GM10248 (cell line): ENCODE data around the gene PHAX.
A peak's percentile ranks its signal among the peaks of the same experiment; 100 is the strongest.
"Not testable (repeated sequence)": the region's sequence is repeated elsewhere in the genome, so short reads cannot be mapped to it uniquely, and the experiment has no call there.

Source experiments
- CTCF ChIA-PET: fragments of 300-600 bp; sonication (Branson Sonifier 250); formaldehyde crosslinking; extraction: SDS; loops from one replicate; lab custom pipeline; 2021; ENCODE audit warnings: antibody characterized with exemption; lab: Yijun Ruan, JAX
- POLR2A ChIA-PET: fragments of 350-650 bp; sonication (Branson Sonifier 250); formaldehyde crosslinking; extraction: SDS; loops from one replicate; lab custom pipeline; 2020; ENCODE audit warnings: antibody characterized with exemption; lab: Yijun Ruan, JAX
- DNase-seq: peaks from one replicate; pipeline ENCODE4 v3.0.0; 2012; ENCODE audit errors: extremely low spot score
- CTCF ChIP-seq: IDR thresholded peaks from 2 replicates; pipeline ENCODE4 v1.5.1; 2012; ENCODE audit warnings: mild to moderate bottlenecking, low read depth; ENCODE audit errors: extremely low read depth, missing control alignments, control extremely low read depth

PHAX gene

DNA sequence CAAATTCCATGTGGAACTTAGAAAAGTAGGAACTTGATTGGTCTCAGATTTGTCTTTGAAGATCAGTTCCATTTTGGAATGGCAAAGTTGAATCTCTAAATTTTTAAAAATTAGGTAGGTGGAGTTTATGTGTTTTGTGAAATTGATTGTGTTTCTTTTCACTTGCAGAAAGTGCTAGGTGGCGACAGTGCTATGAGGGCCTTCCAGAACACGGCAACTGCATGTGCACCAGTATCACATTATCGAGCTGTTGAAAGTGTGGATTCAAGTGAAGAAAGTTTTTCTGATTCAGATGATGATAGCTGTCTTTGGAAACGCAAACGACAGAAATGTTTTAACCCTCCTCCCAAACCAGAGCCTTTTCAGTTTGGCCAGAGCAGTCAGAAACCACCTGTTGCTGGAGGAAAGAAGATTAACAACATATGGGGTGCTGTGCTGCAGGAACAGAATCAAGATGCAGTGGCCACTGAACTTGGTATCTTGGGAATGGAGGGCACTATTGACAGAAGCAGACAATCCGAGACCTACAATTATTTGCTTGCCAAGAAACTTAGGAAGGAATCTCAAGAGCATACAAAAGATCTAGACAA lies 2.8 kb downstream of the PHAX start:
- POLR2A ChIA-PET: no interaction called here

DNA sequence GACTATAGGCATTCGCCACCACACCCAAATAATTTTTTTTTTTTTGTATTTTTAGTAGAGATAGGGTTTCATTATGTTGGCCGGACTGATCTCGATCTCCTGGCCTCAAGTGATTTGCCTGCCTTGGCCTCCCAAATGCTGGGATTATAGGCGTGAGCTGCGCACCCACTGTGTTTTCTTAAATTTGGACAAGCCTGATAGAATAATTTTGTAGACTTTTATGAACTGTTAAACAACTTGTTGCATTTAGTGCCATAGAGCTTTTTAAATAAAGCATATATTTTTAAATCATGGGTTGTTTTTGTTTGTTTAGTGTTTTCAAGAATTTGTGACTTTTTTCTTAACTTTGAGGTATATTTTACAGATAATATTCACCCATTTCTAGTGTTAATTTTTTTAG lies 4.8 kb downstream of the PHAX start:
- CTCF ChIA-PET: interaction anchor here (1.2 to 1.4 kb wide), 2 partner anchors 11 to 266 kb away, joined by 3 to 4 read pairs; partner anchors contain the start of gene ALDH7A1
- no peak for DNase-seq
- no peak for TF ChIP-seq CTCF
- POLR2A ChIA-PET: interaction anchor here (0.6 kb wide), 1 partner anchor 173 kb away, joined by 4 read pairs; no protein-coding TSS in a partner anchor

More for the DNA sequence above, 2.8 kb downstream of the PHAX start:
- CTCF ChIA-PET: interaction anchor here (1.4 to 1.9 kb wide), 3 partner anchors 11 to 64 kb away, joined by 3 to 6 read pairs (median 3); no protein-coding TSS in a partner anchor
- DNase-seq: no peak
- TF ChIP-seq CTCF: no peak

- POLR2A ChIA-PET: interaction anchor here (0.7 kb wide), 1 partner anchor 187 kb away, joined by 4 read pairs; no protein-coding TSS in a partner anchor
- TF ChIP-seq CTCF: no peak
These were observed 9.4 kb downstream of the PHAX start for GRCh38 chr5:126610160-126610559.

DNA sequence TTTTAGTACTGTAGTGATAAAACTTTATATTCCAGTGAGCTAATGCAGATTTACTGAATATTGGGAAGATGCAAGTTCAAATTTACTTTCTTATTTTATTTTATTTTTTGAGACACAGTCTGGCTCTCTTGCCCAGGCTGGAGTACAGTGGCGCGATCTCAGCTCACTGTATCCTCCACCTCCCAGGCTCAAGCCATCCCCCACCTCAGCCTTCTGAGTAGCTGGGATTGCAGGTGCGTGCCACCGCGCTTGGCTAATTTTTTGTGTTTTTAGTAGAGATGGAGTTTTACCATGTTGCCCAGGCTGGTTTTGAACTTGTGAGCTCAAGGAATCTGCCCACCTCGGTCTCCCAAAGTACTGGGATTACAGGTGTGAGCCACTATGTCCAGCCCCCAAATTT lies 9.9 kb downstream of the PHAX start:
- no peak for DNase-seq
- POLR2A ChIA-PET: interaction anchor here (0.7 kb wide), 1 partner anchor 188 kb away, joined by 4 read pairs; no protein-coding TSS in a partner anchor
- no peak for TF ChIP-seq CTCF
- CTCF ChIA-PET: interaction anchor here (1.2 to 4.1 kb wide), 3 partner anchors 9 to 419 kb away, joined by 3 to 26 read pairs (median 3); partner anchors contain the start of genes ALDH7A1 and PHAX

More at GRCh38 chr5:126610160-126610559, 9.4 kb downstream of the PHAX start:
- CTCF ChIA-PET: interaction anchor here (1.2 to 4.1 kb wide), 3 partner anchors 9 to 419 kb away, joined by 3 to 26 read pairs (median 3); partner anchors contain the start of genes ALDH7A1 and PHAX
- DNase-seq: no peak

GRCh38 chr5:126613941-126614592 lies 13.3 kb downstream of the PHAX start:
- no peak for DNase-seq
- ChIA-PET CTCF (interaction anchor here (1.3 kb wide), 1 partner anchor 13 kb away, joined by 4 read pairs; the partner anchor contains the start of gene PHAX), POLR2A (no interaction called here)
- TF ChIP-seq CTCF: no peak

DNA sequence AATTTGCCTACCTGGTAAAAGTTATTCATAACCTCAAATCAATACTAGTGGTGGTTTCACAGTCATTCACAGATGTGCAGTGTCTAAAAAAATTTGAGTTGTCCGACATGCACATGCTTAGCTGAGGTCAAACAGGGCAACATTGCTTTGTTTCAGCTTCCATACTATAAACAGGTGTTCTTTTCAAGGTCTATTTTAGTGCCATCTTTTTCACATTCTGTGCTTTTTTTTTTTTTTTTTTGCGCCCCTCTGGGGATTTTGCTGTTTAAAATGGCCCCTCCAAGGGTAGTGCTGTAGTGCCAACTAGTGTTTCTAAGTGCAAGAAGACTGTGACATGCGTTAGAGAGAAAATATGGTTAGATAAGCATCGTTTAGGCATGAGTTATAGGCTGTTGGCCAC lies 14.5 kb downstream of the PHAX start:
- DNase-seq: peak; percentile 47
- POLR2A ChIA-PET: interaction anchor here (0.6 to 0.7 kb wide), 4 partner anchors 83 to 257 kb away, joined by 3 to 5 read pairs (median 4); no protein-coding TSS in a partner anchor
- CTCF ChIA-PET: no interaction called here
- no peak for TF ChIP-seq CTCF

- CTCF ChIA-PET, POLR2A ChIA-PET, DNase-seq: not testable (repeated sequence)
These were observed 16.9 kb downstream of the PHAX start for GRCh38 chr5:126617603-126618002.
